GM18507 (cell line): Measurements from ENCODE around the gene DUSP22.
A peak's percentile ranks its signal among the peaks of the same experiment; 100 is the strongest.
"Not testable (repeated sequence)": the region's sequence is repeated elsewhere in the genome, so short reads cannot be mapped to it uniquely, and the experiment has no call there.

Experiments used
- DNase-seq: peaks from one replicate; pipeline ENCODE4 v3.0.0; 2011; ENCODE audit warnings: low read depth; ENCODE audit not compliant: insufficient read length; ENCODE audit errors: extremely low spot score
- FAIRE-seq: peaks from 2 replicates; lab custom pipeline; 2011; peaks lifted over from hg19 to GRCh38; lab: Jason Lieb, UNC

Gene DUSP22

DNA sequence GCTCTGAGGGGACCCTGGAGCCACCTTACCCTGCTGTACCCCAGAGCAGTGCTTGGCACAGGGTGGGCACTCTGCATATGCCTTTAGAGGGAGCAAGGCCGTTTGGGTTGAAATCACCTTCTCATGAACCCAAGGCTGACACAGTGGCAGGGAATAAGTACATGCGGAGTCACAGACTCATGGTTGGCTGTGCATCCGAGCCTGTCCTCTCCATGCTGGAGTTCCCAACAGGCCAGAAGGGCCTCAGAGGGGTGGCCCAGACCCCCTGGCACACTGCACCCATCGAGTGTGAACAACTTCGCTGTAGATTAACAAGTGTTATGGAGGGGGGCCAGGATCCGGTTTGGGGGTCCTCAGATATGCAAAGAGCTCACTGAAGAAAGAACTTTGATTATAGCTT is 78.3 kb downstream of the DUSP22 start:
- DNase-seq (no peak), FAIRE-seq (no peak)

DNA sequence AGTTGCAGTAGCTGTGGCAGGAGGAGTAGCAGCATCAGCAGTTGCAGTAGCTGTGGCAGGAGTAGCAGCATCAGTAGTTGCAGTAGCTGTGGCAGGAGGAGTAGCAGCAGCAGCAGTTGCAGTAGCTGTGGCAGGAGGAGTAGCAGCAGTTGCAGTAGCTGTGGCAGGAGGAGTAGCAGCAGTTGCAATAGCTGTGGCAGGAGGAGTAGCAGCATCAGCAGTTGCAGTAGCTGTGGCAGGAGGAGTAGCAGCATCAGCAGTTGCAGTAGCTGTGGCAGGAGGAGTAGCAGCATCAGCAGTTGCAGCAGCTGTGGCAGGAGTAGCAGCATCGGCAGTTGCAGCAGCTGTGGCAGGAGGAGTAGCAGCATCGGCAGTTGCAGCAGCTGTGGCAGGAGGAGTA is 79.6 kb downstream of the DUSP22 start:
- not testable (repeated sequence) for FAIRE-seq, DNase-seq

DNA sequence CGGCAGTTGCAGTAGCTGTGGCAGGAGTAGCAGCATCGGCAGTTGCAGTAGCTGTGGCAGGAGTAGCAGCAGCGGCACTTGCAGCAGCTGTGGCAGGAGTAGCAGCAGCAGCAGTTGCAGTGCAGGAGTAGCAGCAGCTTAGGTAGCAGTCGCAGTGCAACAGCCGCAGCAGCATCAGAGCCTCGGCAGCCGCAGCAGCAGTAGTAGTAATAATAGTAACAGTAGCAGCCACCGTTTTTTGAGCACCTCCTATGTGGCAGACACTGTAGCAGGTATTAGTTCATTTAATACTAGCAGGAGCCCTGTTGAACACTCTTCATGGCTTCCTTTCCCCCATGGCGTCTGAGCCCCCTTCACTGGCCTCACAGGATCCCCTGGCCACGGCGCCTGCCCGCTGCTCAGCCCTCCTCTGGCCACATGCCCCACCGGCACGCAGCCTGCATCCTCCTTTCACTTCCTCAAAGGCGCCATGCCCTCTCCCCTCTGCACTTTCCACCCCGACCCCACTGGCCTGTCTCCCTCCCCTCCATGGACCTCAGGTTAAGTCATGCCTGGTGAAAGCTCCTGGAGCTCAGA is 80.1 kb downstream of the DUSP22 start:
- no peak for FAIRE-seq
- DNase-seq, result no peak

DNA sequence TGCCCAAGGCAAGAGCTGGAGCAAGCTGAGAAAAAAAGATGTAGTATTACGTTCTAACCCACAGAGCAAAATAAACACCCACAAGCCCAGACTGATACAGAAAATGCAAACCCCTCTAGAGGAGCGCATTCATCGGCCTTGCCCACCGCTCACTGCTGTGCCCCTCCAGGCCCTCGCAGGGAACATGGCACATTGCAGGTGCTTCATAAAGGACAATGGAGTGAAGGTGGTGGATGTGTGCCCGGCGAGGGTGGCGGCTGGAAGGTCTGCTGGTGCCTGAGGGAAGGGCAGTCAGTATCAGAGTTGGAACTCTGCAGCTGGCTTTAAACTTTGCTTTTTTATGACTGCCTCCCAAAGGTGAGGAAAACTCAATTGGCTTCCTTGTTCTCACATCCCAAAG is 80.7 kb downstream of the DUSP22 start:
- FAIRE-seq (no peak), DNase-seq (no peak)

GRCh38 chr6:373773-374724 is 81.8 kb downstream of the DUSP22 start:
- DNase-seq (no peak), FAIRE-seq (no peak)

- FAIRE-seq (no peak), DNase-seq (no peak)
These were observed 82.7 kb downstream of the DUSP22 start for GRCh38 chr6:374956-375355.

GRCh38 chr6:376827-377640 is 84.7 kb downstream of the DUSP22 start:
- no peak for DNase-seq
- FAIRE-seq, result no peak

DNA sequence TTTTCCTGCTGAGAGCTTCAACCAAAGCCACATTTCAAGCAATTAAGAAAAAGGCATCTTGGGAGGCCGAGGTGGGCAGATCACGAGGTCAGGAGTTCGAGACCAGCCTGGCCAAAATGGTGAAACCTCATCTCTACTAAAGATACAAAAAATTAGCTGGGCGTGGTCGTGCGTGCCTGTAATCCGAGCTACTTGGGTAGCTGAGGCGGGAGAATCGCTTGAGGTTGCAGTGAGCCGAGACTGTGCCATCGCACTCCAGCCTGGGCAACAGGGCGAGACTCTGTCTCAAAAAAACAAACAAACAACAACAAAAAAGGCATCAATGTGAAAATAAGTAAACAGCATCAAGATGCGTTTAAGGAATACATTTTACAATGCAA is 85.3 kb downstream of the DUSP22 start:
- not testable (repeated sequence) for FAIRE-seq

GRCh38 chr6:378090-378957 is 86.0 kb downstream of the DUSP22 start:
- DNase-seq (no peak), FAIRE-seq (peak; percentile 71)

More for the DNA sequence above, 85.3 kb downstream of the DUSP22 start:
- not testable (repeated sequence) for DNase-seq

- DNase-seq (no peak), FAIRE-seq (peak; percentile 36)
These were observed 86.7 kb downstream of the DUSP22 start for GRCh38 chr6:378958-379409.

DNA sequence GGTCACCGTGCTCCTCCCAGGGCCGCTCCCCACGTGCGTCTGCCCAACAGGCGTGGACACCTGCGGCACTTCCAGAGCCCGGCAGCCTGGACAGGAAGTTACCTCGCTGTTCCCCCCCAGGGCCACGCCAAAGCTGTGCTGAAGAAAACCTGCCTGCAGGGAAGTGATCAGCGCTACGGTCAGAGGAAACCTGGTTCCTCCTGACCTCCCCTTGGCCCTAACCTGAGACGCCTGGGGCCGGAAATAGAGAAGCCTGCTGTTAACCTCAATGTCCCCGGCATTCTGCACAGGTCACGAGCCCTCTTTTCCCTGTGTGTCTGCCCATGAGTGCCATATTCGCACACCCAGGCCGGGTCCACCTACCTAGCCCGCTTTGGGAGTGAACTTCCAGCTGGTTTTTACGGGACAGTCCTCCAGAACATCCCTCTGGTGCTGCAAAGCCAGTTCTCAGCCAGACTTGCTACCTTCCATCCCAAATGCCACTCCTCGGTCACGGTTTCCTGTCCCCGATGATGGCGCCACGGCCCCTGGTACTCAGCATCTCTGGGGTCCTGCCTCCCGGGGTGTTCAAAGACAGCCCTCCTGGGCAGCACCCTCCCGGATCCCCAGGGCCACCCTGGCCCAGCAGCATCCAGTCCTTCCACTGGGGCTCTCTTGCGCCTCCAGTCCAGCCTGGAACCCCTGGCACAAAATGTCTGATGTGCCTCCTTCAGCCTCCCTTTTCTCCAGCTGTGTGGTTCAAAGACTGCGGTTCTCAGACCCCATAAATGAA is 87.3 kb downstream of the DUSP22 start:
- no peak for DNase-seq
- FAIRE-seq, result peak; percentile 92

GRCh38 chr6:380234-381218 is 88.2 kb downstream of the DUSP22 start:
- FAIRE-seq, result peak; percentile 5
- DNase-seq, result no peak

DNA sequence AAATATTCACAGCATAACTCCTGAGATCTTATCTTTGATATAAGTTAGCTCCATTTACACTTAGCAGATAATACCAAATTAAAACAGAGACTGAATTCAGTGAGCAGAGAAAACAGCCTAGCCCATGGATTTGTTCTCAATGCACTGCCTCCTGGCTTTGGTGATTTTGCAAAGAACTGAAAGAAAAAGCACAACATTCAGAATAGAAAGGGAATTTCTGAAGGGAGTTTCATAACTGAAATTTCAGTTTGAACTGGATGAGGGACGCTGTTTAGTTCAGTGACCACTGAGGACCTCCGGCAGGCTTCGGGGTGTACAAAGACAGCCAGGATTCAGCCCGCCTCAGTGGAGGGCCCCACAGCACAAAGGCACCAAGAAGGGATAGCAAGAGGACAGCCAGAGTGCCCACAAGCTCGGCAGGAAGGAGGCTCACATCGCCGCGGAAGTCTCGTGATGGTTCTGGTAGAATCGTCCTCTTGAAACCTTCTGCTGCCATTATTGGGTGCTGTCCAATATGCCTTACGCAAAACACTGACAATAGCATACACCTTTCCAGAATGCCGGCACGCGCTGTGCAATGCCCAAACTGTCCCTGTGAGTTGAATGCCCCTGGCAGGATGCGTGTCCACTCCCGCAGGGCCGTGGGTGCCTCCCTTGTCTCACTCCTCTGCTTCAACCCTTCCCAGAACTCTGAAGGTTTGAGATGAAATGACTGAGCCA is 89.6 kb downstream of the DUSP22 start:
- DNase-seq (no peak), FAIRE-seq (peak; percentile 81)

GRCh38 chr6:382883-383810 is 90.9 kb downstream of the DUSP22 start:
- FAIRE-seq, result no peak
- DNase-seq, result no peak

DNA sequence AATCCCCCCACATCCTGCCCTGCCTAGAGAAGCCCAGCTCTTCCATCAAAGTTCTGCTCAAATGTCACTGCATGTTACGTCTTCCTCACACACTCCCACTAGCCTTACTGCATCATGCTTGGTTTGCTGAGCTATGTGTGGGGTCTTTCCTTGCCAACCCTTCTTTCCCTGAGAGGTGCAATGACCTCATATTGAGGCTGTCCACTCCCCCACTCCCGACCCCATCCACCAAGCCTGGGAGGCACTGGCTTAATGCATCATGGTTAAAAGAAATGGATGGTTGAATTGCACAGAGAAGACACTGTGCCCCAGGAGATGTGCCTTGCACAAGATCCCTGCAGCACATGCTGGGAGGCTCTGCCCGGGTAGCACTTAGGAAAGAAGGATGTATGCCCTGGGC is 91.6 kb downstream of the DUSP22 start:
- FAIRE-seq, result no peak

GRCh38 chr6:384898-385297 is 92.6 kb downstream of the DUSP22 start:
- DNase-seq, result no peak
- no peak for FAIRE-seq

More for the DNA sequence above, 91.6 kb downstream of the DUSP22 start:
- DNase-seq, result no peak
